Stimulated activated CD8-positive, alpha-beta memory T cell treated with anti-CD3 and anti-CD28 coated beads, Interleukin-15, amount 100 ng/mL, for 4 hours (primary cell): ENCODE results near the gene TTC33.
"Not testable (repeated sequence)": the region's sequence is repeated elsewhere in the genome, so short reads cannot be mapped to it uniquely, and the experiment has no call there.

Source experiments
- DNase-seq, 2 donors: peaks; one replicate each; pipeline ENCODE4 v3.0.0-alpha.2; 2020; ENCODE audit warnings: low read depth in 2 of 2

TTC33 gene

GRCh38 chr5:40614923-40615585, 140.7 kb downstream of the TTC33 start:
- no peak for DNase-seq

- no peak for DNase-seq
Measured at GRCh38 chr5:40614466-40614865, 141.3 kb downstream of the TTC33 start.

GRCh38 chr5:40607202-40607601, 148.6 kb downstream of the TTC33 start:
- DNase-seq = no peak

- no peak for DNase-seq
Measured at GRCh38 chr5:40606077-40606765, 149.5 kb downstream of the TTC33 start.

GRCh38 chr5:40605295-40605958, 150.3 kb downstream of the TTC33 start:
- DNase-seq = no peak

- no peak for DNase-seq
Measured at GRCh38 chr5:40603378-40603777, 152.4 kb downstream of the TTC33 start.

- no peak for DNase-seq
Measured at GRCh38 chr5:40601198-40601868, 154.4 kb downstream of the TTC33 start.

- DNase-seq = no peak
Measured at GRCh38 chr5:40600383-40600782, 155.4 kb downstream of the TTC33 start.

GRCh38 chr5:40599676-40600075, 156.1 kb downstream of the TTC33 start:
- no peak for DNase-seq

GRCh38 chr5:40594811-40595210, 160.9 kb downstream of the TTC33 start:
- DNase-seq = no peak

GRCh38 chr5:40591727-40592396, 163.9 kb downstream of the TTC33 start:
- not testable (repeated sequence) for DNase-seq

GRCh38 chr5:40587376-40587775, 168.4 kb downstream of the TTC33 start:
- no peak for DNase-seq

GRCh38 chr5:40585537-40586267, 170.1 kb downstream of the TTC33 start:
- no peak for DNase-seq

- DNase-seq = no peak
Measured at GRCh38 chr5:40584054-40584453, 171.7 kb downstream of the TTC33 start.

- no peak for DNase-seq
Measured at GRCh38 chr5:40578501-40579451, 177.0 kb downstream of the TTC33 start.

- no peak for DNase-seq
Measured at GRCh38 chr5:40577718-40578117, 178.0 kb downstream of the TTC33 start.

GRCh38 chr5:40575921-40576320, 179.8 kb downstream of the TTC33 start:
- DNase-seq = no peak

- DNase-seq = no peak
Measured at GRCh38 chr5:40575411-40575810, 180.3 kb downstream of the TTC33 start.

- DNase-seq = no peak
Measured at GRCh38 chr5:40572937-40573336, 182.8 kb downstream of the TTC33 start.

GRCh38 chr5:40572391-40572790, 183.4 kb downstream of the TTC33 start:
- no peak for DNase-seq
